ENCODE data around the gene CCDC148. TPM values are rescaled to one million over a fixed set of nuclear protein-coding genes. Genes with fewer than 3 reads are reported as not detected.
"Not testable (repeated sequence)": the region's sequence is repeated elsewhere in the genome, so short reads cannot be mapped to it uniquely, and the experiment has no call there.

CCDC148 gene
- total RNA-seq, 1 donor from 2014 or later: 0.30 TPM

DNA sequence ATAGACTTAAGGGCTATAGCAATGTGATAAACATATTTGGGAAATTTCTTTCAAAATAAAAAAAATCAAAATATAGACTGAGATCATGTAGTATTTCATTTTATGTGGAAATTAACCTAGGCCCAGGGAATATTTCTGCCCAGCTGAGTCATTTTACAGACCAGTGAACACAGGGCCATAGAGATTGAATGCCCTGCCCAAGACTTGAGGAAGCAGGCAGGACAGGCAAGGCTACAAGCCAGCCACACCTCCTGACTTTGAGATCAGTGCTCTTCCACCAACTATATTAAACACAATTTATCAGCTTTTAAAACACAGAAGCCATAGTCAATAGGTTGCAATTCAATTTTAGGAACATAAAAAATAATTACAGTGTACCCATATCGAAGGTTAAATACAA, 12.9 kb downstream of the CCDC148 start:
- no peaks in the 10 kb centered on the region for H3K4me1 ChIP-seq
- intact Hi-C loops (cut with micrococcal nuclease): no loop called here
- H3K9me3 ChIP-seq (replicated peaks): peaks cover 6% of the 10 kb centered on the region
- no peak for DNase-seq
- TF ChIP-seq, protein P1, sequence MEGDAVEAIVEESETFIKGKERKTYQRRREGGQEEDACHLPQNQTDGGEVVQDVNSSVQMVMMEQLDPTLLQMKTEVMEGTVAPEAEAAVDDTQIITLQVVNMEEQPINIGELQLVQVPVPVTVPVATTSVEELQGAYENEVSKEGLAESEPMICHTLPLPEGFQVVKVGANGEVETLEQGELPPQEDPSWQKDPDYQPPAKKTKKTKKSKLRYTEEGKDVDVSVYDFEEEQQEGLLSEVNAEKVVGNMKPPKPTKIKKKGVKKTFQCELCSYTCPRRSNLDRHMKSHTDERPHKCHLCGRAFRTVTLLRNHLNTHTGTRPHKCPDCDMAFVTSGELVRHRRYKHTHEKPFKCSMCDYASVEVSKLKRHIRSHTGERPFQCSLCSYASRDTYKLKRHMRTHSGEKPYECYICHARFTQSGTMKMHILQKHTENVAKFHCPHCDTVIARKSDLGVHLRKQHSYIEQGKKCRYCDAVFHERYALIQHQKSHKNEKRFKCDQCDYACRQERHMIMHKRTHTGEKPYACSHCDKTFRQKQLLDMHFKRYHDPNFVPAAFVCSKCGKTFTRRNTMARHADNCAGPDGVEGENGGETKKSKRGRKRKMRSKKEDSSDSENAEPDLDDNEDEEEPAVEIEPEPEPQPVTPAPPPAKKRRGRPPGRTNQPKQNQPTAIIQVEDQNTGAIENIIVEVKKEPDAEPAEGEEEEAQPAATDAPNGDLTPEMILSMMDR (IDR thresholded peaks at IDR 0.05; ENCODE audit: borderline replicate concordance): no peak
- H3K27ac ChIP-seq (replicated peaks): no peak overlapping the region
- no peak overlapping the region for H3K4me3 ChIP-seq
- no peaks in the 10 kb centered on the region for H3K36me3 ChIP-seq
- H3K27me3 ChIP-seq (ENCODE audit: low read depth): no peaks in the 10 kb centered on the region

DNA sequence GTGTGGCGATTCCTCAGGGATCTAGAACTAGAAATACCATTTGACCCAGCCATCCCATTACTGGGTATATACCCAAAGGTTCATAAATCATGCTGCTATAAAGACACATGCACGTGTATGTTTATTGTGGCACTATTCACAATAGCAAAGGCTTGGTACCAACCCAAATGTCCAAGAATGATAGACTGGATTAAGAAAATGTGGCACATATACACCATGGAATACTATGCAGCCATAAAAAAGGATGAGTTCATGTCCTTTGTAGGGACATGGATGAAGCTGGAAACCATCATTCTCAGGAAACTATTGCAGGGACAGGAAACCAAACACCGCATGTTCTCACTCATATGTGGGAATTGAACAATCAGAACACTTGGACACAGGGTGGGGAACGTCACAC, 17.5 kb downstream of the CCDC148 start:
- H3K4me1 ChIP-seq; H3K27me3 ChIP-seq (ENCODE audit: low read depth); H3K36me3 ChIP-seq; DNase-seq; H3K4me3 ChIP-seq; intact Hi-C loops (cut with micrococcal nuclease); H3K27ac ChIP-seq (replicated peaks): not testable (repeated sequence)
- peaks cover 19% of the 10 kb centered on the region for H3K9me3 ChIP-seq (replicated peaks)

DNA sequence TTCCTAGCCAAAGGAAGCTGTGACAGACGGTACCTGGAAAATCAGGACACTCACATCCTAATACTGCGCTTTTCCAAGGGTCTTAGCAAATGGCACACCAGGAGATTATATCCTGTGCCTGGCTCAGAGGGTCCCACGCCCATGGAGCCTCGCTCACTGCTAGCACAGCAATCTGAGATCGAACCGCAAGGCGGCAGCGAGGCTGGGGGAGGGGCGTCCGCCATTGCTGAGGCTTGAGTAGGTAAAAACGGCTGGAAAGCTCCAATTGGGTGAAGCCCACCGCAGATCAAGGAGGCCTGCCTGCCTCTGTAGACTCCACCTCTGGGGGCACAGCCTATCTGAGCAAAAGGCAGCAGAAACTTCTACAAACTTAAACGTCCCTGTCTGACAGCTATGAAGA, 22.8 kb downstream of the CCDC148 start:
- H3K4me1 ChIP-seq; H3K36me3 ChIP-seq; DNase-seq; intact Hi-C loops (cut with micrococcal nuclease); H3K27me3 ChIP-seq (ENCODE audit: low read depth); H3K27ac ChIP-seq (replicated peaks); H3K4me3 ChIP-seq: not testable (repeated sequence)
- H3K9me3 ChIP-seq (replicated peaks): peaks cover 47% of the 10 kb centered on the region

DNA sequence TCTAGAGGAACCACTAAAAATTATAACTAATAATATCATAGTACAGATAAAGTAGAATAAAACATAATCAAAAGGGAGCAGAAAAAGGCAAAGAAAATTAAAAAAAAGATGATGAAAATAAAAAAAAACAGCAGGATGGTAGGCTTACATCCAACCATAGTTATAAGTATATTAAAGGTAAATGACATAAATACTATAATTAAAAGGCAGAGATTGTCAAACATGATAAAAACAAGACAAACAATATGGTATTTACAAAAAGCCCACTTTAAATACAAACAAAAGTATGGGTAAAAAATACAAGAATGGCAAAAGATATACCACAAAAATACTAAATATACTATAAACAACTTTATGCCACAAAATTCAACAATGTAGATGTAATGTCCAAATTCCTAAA, 24.4 kb downstream of the CCDC148 start:
- no peak for DNase-seq
- Histone ChIP-seq H3K27me3 (ENCODE audit: low read depth) (no peaks in the 10 kb centered on the region), H3K4me1 (no peaks in the 10 kb centered on the region), H3K9me3 (replicated peaks) (peaks cover 47% of the 10 kb centered on the region), H3K27ac (replicated peaks) (no peak overlapping the region), H3K4me3 (no peak overlapping the region), H3K36me3 (no peaks in the 10 kb centered on the region)
- TF ChIP-seq, protein P1 (IDR thresholded peaks at IDR 0.05; ENCODE audit: borderline replicate concordance): no peak
- intact Hi-C loops (cut with micrococcal nuclease): no loop called here

DNA sequence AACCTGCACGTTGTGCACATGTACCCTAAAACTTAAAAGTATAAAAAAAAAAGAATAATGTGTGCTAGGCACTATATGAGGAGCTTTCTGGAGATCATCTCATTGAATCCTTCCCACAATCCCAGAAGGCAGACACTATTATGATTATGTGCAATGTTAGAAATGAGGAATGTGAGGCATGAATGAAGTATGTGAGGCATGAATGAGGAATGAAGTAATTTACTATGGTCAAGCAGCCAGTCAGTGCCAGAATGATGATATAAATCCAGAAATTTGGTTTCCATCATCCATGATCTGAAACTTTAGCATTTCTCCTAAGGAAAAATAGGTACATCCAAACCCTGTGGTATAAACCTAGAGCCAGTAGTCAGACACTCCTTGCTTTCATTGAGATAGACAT, 42.0 kb downstream of the CCDC148 start:
- TF ChIP-seq, protein P1 (IDR thresholded peaks at IDR 0.05; ENCODE audit: borderline replicate concordance): no peak
- Histone ChIP-seq H3K36me3 (no peaks in the 10 kb centered on the region), H3K27me3 (ENCODE audit: low read depth) (no peaks in the 10 kb centered on the region), H3K27ac (replicated peaks) (no peak overlapping the region), H3K4me3 (no peak overlapping the region), H3K9me3 (replicated peaks) (peaks cover 50% of the 10 kb centered on the region), H3K4me1 (no peaks in the 10 kb centered on the region)
- no peak for DNase-seq
- intact Hi-C loops (cut with micrococcal nuclease): no loop called here

DNA sequence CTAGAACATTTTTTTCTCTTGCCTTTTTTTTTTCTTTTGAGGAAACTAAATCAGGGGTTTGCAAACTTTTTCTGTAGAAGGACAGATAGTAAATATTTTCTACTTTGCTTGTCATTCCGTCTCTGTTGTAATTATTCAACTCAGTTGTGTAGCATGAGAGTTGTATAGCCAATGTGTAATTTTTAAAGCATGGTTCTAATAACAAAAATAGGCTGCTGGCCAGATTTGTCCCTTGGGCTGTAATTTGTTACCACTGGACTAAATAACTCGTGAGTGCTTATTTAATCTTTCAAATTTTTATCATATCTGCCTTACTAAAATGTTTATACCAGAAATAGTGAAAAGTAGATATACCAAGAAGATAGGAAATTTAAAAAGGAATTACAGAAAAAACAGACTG, 43.0 kb downstream of the CCDC148 start:
- Histone ChIP-seq H3K27ac (replicated peaks) (no peak overlapping the region), H3K4me3 (no peak overlapping the region), H3K27me3 (ENCODE audit: low read depth) (no peaks in the 10 kb centered on the region), H3K36me3 (no peaks in the 10 kb centered on the region), H3K4me1 (no peaks in the 10 kb centered on the region), H3K9me3 (replicated peaks) (peaks cover 50% of the 10 kb centered on the region)
- intact Hi-C loops (cut with micrococcal nuclease): no loop called here
- TF ChIP-seq, protein P1 (IDR thresholded peaks at IDR 0.05; ENCODE audit: borderline replicate concordance): no peak
- no peak for DNase-seq

DNA sequence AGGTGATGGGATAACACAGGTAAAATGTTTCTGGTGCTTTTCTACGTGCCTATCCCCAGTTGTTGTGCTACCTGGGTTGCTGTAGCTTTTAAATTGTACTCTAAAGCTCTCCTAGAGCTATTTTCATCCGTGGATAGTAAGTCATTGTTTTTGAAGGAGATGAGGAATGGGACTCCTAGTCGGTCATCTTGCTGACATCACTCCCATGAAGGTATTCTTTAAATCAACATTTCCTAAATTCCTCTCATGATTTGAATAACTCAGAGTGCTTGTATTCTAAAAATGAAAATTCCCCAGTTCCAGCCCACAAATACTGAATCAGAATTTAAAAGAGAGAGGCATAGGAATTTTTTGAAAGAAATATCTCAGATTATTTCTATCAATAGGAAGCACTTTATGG, 44.3 kb downstream of the CCDC148 start:
- H3K9me3 ChIP-seq (replicated peaks): peaks cover 46% of the 10 kb centered on the region
- H3K4me1 ChIP-seq: no peaks in the 10 kb centered on the region
- TF ChIP-seq, protein P1 (IDR thresholded peaks at IDR 0.05; ENCODE audit: borderline replicate concordance): no peak
- H3K27ac ChIP-seq (replicated peaks): no peak overlapping the region
- H3K4me3 ChIP-seq: no peak overlapping the region
- DNase-seq: no peak
- no peaks in the 10 kb centered on the region for H3K27me3 ChIP-seq (ENCODE audit: low read depth)
- intact Hi-C loops (cut with micrococcal nuclease): no loop called here
- no peaks in the 10 kb centered on the region for H3K36me3 ChIP-seq

All from left ventricle myocardium inferior (tissue), 1 donor.